AG04450 (cell line): ENCODE measurements around the gene PSMD11. TPM values are rescaled to one million over a fixed set of nuclear protein-coding genes. Genes with fewer than 3 reads are reported as not detected.
A peak's percentile ranks its signal among the peaks of the same experiment; 100 is the strongest.

Experiments
- CTCF ChIA-PET: fragments of 300-600, 350-600 bp; formaldehyde crosslinking; extraction: SDS; loops from one replicate; lab custom pipeline; 2022; ENCODE audit warnings: antibody characterized with exemption, inconsistent platforms; lab: Charles Lee
- POLR2A ChIA-PET: fragments of 350-600 bp; formaldehyde crosslinking; extraction: SDS; loops from one replicate; lab custom pipeline; 2021; ENCODE audit warnings: antibody characterized with exemption, inconsistent platforms; lab: Yijun Ruan, JAX
- DNase-seq: peaks from one replicate; pipeline ENCODE4 v3.0.0-alpha.2; 2011; ENCODE audit warnings: low read depth, low spot score
- H3K27ac ChIP-seq: one replicate; pipeline ENCODE4 v1.5.1; 2012; ENCODE audit warnings: low read depth, low read length, control low read depth
- H3K27me3 ChIP-seq: one replicate; pipeline ENCODE4 v1.6.0; 2012; ENCODE audit warnings: low read length; ENCODE audit not compliant: control insufficient read depth, insufficient read depth
- H3K4me3 ChIP-seq: 2 replicates; pipeline ENCODE4 v1.5.1; 2011; ENCODE audit warnings: mild to moderate bottlenecking, low read depth, low read length, control low read depth
- H3K9me3 ChIP-seq: 2 replicates; pipeline ENCODE4 v1.5.1; 2012; ENCODE audit warnings: low read length; ENCODE audit not compliant: control insufficient read depth, insufficient read depth
- polyA plus RNA-seq: library from polyadenylated mRNA; depleted of rRNA; stranded (reverse); fragments of >200 nt; gene quantifications from 2 replicates; pipeline ENCODE4 v1.2.3, GENCODE V29; 2011
- TF ChIP-seq, protein P1 (sequence below): IDR thresholded peaks from 2 replicates; pipeline ENCODE4 v1.5.1; 2011; ENCODE audit warnings: low read depth, low read length, control low read depth, inconsistent platforms

The PSMD11 gene
- polyA plus RNA-seq, 1 experiment = 99.0 TPM

- H3K4me3 ChIP-seq = no peak overlapping the region
- TF ChIP-seq, protein P1, sequence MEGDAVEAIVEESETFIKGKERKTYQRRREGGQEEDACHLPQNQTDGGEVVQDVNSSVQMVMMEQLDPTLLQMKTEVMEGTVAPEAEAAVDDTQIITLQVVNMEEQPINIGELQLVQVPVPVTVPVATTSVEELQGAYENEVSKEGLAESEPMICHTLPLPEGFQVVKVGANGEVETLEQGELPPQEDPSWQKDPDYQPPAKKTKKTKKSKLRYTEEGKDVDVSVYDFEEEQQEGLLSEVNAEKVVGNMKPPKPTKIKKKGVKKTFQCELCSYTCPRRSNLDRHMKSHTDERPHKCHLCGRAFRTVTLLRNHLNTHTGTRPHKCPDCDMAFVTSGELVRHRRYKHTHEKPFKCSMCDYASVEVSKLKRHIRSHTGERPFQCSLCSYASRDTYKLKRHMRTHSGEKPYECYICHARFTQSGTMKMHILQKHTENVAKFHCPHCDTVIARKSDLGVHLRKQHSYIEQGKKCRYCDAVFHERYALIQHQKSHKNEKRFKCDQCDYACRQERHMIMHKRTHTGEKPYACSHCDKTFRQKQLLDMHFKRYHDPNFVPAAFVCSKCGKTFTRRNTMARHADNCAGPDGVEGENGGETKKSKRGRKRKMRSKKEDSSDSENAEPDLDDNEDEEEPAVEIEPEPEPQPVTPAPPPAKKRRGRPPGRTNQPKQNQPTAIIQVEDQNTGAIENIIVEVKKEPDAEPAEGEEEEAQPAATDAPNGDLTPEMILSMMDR = no peak
- H3K27ac ChIP-seq = no peak overlapping the region
- CTCF ChIA-PET = interaction anchor here (0.9 to 1.2 kb wide), 3 partner anchors 14 to 382 kb away, joined by 3 to 4 read pairs (median 3); partner anchors contain the start of gene MYO1D
- no peaks in the 10 kb centered on the region; the same call in 1 of the 2 replicates for H3K9me3 ChIP-seq
- peaks cover 6% of the 10 kb centered on the region for H3K27me3 ChIP-seq
- POLR2A ChIA-PET = interaction anchor here (1.0 kb wide), 1 partner anchor 52 kb away, joined by 4 read pairs; the partner anchor contains the start of gene PSMD11
- DNase-seq = no peak
These were observed 51.3 kb downstream of the PSMD11 start for GRCh38 chr17:32495359-32496231.

DNA sequence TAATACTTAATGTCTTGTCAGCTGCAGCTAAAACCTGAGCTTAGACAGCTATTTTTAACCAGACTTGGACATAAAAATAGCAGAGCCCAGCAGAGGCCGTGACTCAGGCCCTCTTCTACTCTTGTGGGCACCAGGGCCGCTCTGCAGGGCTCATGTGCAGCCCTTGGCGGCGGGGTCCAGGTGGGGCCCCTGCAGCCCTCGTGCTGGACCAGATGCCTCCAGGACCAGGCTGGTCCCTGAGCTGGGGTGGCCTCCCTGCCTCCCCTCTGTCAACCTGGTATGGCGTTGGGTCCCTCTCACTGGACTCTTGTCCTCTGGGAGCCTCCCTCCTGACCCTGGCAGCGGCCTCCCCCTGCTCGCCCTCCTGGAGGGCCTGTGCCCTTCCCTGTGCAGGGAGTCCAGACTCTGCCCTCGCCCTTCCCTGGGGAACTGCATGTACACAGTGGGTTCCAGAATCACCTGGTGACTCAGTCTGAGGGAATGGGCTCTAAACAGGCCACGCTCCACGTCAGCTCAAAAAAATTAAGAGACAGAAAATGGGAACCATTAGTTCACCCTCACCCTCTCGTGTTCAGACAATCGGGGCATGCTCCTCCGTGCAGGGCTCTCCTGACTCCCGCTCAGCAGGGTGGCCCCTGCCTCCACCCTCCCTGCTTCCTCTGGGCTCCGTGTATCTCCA lies 52.2 kb downstream of the PSMD11 start:
- CTCF ChIA-PET = interaction anchor here (0.9 to 1.2 kb wide), 3 partner anchors 13 to 381 kb away, joined by 3 to 4 read pairs (median 3); partner anchors contain the start of gene MYO1D

DNA sequence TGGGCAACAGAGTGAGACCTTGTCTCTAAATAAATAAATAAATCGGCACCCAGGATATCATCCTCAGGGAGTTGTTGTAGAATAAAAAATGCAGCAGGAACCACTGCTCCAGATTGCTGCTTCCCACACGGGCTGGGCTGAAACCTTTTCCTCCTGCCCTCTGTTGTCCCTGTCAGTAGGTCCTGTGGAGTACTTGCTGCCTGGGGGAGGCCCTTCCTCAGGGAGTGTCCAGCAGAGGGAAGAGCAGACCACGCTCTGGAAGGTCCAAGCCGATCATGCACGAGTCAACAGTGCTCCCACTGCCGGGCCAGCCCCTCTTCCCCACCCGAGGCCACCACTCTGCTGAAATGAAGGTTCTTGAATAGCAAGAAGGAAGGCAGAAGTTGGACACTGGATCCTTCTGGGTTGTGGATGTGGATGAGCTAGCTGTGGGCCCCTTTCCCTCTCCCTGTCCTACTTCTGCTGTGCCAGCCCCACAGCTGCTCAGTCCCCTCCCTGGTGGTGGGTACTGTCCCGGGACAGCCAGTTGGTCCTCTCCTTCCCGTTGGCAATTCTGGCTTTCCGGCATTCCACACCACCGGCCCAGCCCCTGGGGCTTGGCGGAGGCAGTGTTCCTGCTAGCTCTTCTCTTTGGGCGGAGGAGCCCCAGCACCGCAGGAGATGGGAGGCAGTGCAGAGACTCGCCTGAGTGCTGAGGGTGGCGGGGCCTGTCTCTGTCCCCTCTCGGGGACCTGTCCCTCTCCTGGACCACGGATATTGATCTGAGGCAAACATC lies 53.3 kb downstream of the PSMD11 start:
- TF ChIP-seq, protein P1 = no peak
- DNase-seq = no peak
- ChIA-PET CTCF (no interaction called here), POLR2A (interaction anchor here (0.5 kb wide), 1 partner anchor 11 kb away, joined by 3 read pairs; no protein-coding TSS in a partner anchor)
- H3K4me3 ChIP-seq = no peak overlapping the region
- H3K9me3 ChIP-seq = no peaks in the 10 kb centered on the region; the same call in 1 of the 2 replicates
- H3K27ac ChIP-seq = no peak overlapping the region
- peaks cover 8% of the 10 kb centered on the region for H3K27me3 ChIP-seq

More for the DNA sequence above, 52.2 kb downstream of the PSMD11 start:
- Histone ChIP-seq H3K4me3 (no peak overlapping the region), H3K9me3 (no peaks in the 10 kb centered on the region; the same call in 1 of the 2 replicates), H3K27ac (peak overlapping the region; percentile 39), H3K27me3 (peaks cover 8% of the 10 kb centered on the region)
- peak; percentile 32 for DNase-seq
- POLR2A ChIA-PET = interaction anchor here (1.0 kb wide), 1 partner anchor 53 kb away, joined by 4 read pairs; the partner anchor contains the start of gene PSMD11
- TF ChIP-seq, protein P1 = no peak

DNA sequence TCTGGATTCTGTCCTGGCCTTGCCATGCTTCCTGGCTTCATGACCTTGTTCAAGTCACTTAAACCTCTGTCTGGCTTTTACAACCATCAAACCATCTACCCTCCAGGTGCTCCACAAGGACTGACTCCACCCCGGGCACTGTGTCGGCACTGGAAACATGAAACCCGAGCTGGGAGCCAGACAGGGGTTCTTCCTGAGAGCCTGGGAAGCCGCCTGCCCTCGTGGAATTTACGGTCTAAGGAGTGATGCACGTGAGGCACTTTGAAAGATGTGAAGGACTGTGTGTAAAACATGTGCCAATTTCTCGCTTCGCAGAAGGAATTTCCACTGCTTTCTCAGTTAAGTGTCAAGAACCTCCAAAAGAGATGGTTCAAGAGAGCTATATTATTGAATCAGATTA lies 54.1 kb downstream of the PSMD11 start:
- Histone ChIP-seq H3K4me3 (no peak overlapping the region), H3K27me3 (peaks cover 8% of the 10 kb centered on the region), H3K9me3 (no peaks in the 10 kb centered on the region; the same call in 1 of the 2 replicates), H3K27ac (no peak overlapping the region)
- ChIA-PET CTCF (no interaction called here), POLR2A (no interaction called here)
- TF ChIP-seq, protein P1 = no peak
- DNase-seq = no peak
